ENCODE results near the gene FOXS1. TPM values are rescaled to one million over a fixed set of nuclear protein-coding genes. Genes with fewer than 3 reads are reported as not detected.

FOXS1 gene
- total RNA-seq, 4 donors from 2014 or later, result 0.33 TPM; not detected in 3

DNA sequence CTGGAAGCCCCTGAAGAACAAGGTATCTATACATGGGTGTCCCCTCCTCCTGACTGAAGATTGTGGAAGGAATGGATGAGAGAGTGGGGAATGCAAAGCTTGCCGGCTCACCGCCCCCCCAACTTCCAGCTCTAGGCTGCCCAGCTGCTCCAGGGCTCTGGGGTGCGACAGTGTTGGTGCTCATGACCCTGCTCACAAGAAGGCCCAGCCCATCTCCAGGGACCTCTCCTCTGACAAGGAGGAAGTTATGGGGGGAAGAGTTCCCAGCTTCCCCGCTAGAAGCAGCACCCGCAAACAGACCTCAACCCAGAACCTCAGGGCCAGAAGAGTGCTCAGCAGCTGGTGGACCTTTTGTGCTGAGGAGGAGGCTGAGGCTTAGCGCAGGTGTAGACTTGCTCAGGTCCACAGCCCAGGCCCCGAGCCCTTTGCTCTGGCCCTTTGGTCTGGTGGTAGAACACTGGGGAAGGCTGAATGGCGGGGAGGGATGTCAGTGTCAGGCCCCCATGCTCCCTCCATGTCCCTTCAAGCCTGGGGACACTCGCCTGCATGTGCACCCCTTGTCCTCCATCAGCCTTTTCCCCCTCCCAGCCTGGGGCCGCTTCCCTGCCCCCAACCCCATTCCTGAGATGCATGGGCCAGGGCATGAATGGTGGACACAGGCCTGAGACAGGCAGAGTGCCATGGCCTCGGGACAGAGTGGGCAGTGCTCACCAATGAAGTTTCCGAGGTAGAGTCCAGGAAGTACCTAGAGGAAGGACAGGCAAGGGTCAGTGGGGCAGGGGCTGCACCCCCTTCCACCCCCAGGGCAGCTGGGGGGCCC lies 23.7 kb upstream of the FOXS1 start:
- no peak for ATAC-seq
- DNase-seq, result no peak
- Histone ChIP-seq H3K4me3 (peak overlapping the region in 2 of 4 donors; percentile 52 to 69), H3K36me3 (no peaks in the 10 kb centered on the region), H3K27ac (no peak overlapping the region), H3K27me3 (peaks cover 22 to 29% (median 23%) of the 10 kb centered on the region in 3 donors), H3K9me3 (no peaks in the 10 kb centered on the region), H3K4me1 (peaks cover 5 to 7% of the 10 kb centered on the region in 2 donors)
- no peak for TF ChIP-seq POLR2A (IDR thresholded peaks at IDR 0.05)
- TF ChIP-seq, protein P1, sequence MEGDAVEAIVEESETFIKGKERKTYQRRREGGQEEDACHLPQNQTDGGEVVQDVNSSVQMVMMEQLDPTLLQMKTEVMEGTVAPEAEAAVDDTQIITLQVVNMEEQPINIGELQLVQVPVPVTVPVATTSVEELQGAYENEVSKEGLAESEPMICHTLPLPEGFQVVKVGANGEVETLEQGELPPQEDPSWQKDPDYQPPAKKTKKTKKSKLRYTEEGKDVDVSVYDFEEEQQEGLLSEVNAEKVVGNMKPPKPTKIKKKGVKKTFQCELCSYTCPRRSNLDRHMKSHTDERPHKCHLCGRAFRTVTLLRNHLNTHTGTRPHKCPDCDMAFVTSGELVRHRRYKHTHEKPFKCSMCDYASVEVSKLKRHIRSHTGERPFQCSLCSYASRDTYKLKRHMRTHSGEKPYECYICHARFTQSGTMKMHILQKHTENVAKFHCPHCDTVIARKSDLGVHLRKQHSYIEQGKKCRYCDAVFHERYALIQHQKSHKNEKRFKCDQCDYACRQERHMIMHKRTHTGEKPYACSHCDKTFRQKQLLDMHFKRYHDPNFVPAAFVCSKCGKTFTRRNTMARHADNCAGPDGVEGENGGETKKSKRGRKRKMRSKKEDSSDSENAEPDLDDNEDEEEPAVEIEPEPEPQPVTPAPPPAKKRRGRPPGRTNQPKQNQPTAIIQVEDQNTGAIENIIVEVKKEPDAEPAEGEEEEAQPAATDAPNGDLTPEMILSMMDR (IDR thresholded peaks at IDR 0.05 in 4 of 5, conservative IDR thresholded peaks at IDR 0.05 in 1 of 5), result no peak
- in situ Hi-C loops (cut with MboI; ENCODE audit: low sequenced_read_pairs in 4 of 4), result no loop called here
- intact Hi-C loops (cut with DNase I; ENCODE audit: low total_unique reads), result no loop called here

DNA sequence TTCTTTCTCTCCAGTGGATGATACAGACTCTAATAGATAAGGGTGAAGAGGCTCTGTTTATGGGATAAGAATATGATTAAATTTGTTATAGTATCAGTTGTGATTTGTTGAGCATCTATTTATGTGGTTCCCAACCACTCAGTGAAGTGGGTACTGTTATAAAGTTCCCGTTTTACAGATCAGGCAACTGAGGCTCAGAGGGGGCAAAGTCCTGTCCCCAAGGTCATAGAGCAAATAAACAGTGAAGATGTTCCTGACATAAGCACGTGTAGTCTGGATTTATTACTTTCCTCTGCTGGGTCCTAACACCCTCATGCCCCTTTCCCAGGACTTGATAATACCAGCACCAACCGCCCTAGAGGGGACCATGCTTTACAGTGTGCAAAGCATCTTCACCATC lies 20.8 kb upstream of the FOXS1 start:
- Histone ChIP-seq H3K4me1 (peaks cover 5 to 8% of the 10 kb centered on the region in 2 donors), H3K36me3 (no peaks in the 10 kb centered on the region), H3K27me3 (peaks cover 23 to 29% (median 28%) of the 10 kb centered on the region in 3 donors), H3K27ac (no peak overlapping the region), H3K9me3 (no peaks in the 10 kb centered on the region), H3K4me3 (no peak overlapping the region)
- intact Hi-C loops (cut with DNase I; ENCODE audit: low total_unique reads), result no loop called here
- in situ Hi-C loops (cut with MboI; ENCODE audit: low sequenced_read_pairs in 4 of 4), result no loop called here
- no peak for TF ChIP-seq POLR2A (IDR thresholded peaks at IDR 0.05)
- TF ChIP-seq, protein P1 (IDR thresholded peaks at IDR 0.05 in 4 of 5, conservative IDR thresholded peaks at IDR 0.05 in 1 of 5), result no peak
- DNase-seq (no peak), ATAC-seq (no peak)

DNA sequence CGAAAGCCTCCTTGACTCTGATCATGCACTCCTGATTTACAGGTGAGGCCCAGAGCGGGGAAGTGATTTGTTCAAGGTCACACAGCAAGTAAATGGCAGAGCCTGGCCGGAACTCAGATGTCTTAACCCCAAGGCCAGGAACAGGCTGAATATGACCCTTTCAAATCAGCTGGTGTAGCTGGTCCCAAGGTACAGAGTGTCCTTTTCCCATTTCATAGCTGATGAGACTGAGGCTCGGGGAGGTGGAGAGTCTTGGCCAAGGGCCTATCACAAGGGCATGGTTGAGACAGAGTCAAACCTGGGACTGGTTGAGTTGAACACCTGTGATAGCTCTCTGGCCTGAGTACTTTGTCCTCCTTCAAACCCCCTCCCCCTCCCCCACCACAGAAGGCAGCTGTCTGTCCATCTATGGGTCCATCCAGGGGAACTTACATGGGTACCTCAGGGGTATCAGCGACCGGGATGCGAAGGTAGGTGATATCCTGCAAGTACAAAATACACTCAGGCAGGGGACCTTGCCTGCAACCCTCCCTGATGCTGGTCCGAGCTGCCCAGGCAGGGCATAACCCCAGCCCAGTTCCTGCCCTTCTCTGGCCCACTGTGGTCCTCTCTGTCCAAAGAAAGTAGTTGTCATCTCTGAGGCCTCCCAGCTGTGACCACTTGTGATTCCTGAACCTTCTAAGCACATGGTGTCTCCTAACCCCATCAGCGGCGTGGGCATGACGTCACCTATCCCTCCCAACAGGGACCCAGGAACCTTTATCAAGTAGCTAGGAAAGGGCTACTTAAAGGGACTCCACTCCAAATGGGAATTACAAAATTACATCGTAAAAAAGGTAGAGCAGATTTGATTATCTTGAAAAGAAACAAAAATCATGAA lies 19.4 kb upstream of the FOXS1 start:
- intact Hi-C loops (cut with DNase I; ENCODE audit: low total_unique reads) (no loop called here), in situ Hi-C loops (cut with MboI; ENCODE audit: low sequenced_read_pairs in 4 of 4) (no loop called here)
- DNase-seq (no peak), ATAC-seq (no peak)
- Histone ChIP-seq H3K4me3 (no peak overlapping the region), H3K9me3 (no peaks in the 10 kb centered on the region), H3K27ac (no peak overlapping the region), H3K4me1 (peaks cover 8 to 18% of the 10 kb centered on the region in 2 donors), H3K36me3 (no peaks in the 10 kb centered on the region), H3K27me3 (peaks cover 22 to 34% (median 29%) of the 10 kb centered on the region in 3 donors)
- TF ChIP-seq, protein P1 (IDR thresholded peaks at IDR 0.05 in 4 of 5, conservative IDR thresholded peaks at IDR 0.05 in 1 of 5), result no peak
- TF ChIP-seq POLR2A (IDR thresholded peaks at IDR 0.05), result no peak

DNA sequence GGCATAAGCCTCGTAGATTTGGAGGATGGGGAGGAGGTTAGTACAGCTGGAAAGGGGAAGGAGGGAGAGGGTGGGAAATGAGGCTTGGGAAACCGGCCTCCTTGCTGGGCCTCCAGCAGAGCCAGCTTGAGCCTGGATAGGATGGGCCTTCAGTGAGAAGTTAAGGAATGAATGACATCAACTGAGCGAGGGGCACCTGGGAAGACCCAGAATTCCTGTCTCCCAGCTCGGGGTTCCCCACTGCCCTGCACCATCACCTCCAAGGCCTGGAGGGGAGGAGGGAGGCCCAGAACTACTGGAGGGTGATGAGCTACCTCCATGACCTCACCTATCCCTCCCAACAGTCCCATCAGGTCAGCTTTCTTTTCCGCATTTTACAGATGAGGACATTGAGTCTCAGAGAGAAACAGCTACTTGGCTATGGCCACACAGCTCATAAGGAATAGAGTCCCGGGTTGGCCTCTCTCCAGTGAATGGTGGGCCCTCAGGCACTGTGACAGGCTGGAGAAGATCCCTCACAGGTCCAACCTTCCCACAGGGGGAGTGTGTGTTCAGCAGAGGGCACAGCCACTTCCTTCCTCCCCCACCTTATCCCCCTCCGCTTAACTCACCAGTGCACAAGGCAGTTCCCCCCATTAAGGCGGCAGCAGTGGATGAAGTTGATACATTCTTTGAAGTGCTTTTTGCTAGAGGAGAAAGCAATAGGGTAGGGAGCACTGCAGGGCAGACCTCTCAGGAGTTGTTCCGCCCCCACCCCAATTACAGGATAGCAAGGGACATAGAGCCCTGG lies 18.1 kb upstream of the FOXS1 start:
- in situ Hi-C loops (cut with MboI; ENCODE audit: low sequenced_read_pairs in 4 of 4), result no loop called here

More for the DNA sequence above, 18.1 kb upstream of the FOXS1 start:
- Histone ChIP-seq H3K4me3 (no peak overlapping the region), H3K36me3 (no peaks in the 10 kb centered on the region), H3K4me1 (peaks cover 4 to 13% of the 10 kb centered on the region in 2 donors), H3K9me3 (no peaks in the 10 kb centered on the region), H3K27ac (no peak overlapping the region), H3K27me3 (peaks cover 22 to 34% (median 28%) of the 10 kb centered on the region in 3 donors)
- DNase-seq (no peak), ATAC-seq (no peak)
- intact Hi-C loops (cut with DNase I; ENCODE audit: low total_unique reads), result no loop called here
- no peak for TF ChIP-seq POLR2A (IDR thresholded peaks at IDR 0.05)
- TF ChIP-seq, protein P1 (IDR thresholded peaks at IDR 0.05 in 4 of 5, conservative IDR thresholded peaks at IDR 0.05 in 1 of 5), result no peak

Measured in gastrocnemius medialis (tissue), 4 donors.